OCI-M2 (cell line): ENCODE data around the gene NFYC.
"Not testable (repeated sequence)": the region's sequence is repeated elsewhere in the genome, so short reads cannot be mapped to it uniquely, and the experiment has no call there.

Experiments used
- DNase-seq: peaks from one replicate; lab custom pipeline; 2025; ENCODE audit not compliant: unreplicated experiment; lab: John Stamatoyannopoulos, UW

Gene NFYC

DNA sequence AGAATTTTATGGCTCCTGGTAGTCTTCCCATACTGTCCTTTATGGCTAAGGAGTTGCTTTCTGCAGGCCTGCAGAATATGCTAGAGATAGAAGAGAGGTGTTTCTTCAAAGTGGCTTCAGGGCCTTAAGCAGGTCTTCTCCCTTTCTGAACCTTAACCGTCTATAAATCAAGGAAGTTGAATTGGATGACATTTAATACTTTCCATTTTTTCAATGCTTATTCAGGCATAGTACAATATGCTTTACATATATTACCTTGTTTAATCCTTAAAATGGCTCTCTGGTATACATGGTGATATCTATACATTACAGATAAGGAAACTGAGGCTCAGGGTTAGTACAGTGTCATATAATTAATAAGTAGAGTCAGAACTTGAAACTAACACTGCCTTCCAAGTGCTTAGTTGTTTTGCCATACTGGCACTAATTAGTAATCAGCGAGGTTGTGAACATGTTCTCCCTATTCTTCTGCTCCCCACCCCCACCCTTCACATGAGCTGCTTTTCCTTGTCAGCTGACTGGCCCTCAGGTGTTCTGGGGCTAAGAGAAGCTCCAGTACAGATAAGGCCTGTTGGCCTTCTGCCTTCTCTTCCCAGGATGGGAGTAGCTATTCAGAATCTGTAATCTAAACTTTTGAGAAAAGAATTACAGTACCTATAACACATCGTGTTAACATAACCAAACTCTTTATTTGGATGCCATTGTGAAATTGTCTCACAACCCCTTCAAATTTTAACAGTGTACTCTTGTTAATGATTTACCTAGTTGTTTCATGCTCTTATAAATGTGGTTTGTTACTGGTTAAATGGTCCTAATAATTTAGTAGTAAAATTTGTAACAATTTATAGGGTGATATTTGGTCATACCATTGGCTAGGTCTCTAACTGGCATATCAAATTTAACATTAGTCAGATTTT lies 13.6 kb downstream of the NFYC start:
- DNase-seq: no peak

DNA sequence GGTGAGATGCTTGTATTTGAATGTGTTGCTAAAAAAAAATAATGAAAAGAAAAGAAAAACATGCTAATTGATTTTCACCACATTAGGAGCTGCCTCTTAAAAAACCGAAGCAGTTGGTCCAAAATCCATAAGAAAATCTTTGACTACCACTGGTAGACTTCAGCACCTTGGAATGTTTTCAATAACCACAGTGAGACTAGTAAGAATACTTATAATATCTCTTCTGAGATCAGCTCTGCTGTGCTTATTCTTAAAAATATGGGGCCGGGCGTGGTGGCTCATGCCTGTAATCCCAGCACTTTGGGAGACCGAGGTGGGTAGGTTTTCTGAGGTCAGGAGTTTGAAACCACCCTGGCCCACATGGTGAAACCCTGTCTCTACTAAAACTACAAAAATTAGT lies 15.1 kb downstream of the NFYC start:
- no peak for DNase-seq

DNA sequence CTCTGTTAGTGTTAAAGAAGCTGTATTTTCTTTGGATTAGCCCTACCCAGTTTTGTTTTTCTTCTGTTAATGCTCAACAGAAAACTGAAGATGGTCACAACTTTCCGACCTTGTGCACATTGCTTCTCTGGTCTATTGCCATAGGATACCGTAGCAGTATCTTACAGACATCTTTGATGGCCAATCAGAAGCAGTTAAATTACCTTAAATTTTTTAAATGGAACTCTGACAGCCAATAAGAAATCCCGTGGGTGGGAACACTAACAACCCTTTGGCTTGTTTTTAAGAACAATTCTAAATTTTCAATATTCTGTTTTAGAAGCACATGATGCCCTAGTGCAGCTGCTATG lies 17.2 kb downstream of the NFYC start:
- no peak for DNase-seq

DNA sequence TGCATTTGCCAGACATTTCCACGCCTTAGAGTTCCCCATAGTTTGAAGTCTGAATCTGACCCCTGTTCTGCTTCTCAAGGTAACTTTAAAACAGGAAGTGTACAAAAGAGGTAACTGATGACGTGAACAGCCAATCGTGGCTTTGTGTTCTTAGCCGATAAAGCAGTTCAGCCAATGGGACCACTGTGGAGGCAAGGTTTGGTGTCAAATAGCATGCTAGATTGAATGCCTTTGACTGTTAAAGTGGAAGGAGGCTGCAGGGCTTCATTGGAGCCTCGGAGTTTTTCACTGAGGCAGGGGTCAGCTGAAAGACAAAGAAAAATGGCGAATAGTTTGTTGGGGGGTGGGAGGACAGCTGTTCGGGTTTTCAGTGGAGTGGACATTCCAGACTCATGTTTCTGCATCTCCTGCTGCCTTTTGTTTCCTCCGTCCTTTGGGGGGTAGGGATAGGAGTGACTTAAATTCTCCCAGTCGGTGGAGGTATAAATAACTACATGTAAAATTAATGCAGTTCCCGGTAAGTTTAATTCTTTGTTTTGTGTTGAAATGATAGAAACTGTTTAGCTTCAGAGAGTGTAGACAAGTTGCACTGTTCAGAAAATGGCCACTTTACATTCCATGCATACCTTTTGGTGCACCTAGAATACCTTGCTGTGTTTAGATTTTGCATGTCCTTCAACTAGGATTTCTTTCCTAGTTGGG lies 17.7 kb downstream of the NFYC start:
- peak; percentile 85 for DNase-seq

DNA sequence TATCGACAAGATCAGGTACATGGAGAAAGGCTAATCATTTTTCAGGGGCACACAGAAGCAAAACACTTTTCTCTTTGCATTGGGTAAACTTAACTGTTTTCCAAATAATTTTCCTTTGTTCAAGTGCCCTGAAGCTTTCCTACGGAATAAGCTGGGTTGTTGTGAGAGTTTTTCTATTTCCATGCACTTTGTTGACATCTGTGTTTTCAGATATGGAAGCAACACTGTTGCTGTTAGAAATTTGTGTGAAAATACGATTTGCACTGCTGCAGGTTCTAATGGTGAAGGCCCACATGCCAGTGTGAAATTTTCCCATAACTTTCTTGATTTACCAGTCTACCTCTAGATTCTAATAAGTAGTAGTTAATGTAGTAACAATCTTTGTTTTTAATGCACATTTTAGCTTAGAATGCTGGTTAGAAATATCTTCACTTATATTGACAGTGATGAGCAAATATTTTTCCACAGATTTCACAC lies 18.3 kb downstream of the NFYC start:
- DNase-seq: no peak

DNA sequence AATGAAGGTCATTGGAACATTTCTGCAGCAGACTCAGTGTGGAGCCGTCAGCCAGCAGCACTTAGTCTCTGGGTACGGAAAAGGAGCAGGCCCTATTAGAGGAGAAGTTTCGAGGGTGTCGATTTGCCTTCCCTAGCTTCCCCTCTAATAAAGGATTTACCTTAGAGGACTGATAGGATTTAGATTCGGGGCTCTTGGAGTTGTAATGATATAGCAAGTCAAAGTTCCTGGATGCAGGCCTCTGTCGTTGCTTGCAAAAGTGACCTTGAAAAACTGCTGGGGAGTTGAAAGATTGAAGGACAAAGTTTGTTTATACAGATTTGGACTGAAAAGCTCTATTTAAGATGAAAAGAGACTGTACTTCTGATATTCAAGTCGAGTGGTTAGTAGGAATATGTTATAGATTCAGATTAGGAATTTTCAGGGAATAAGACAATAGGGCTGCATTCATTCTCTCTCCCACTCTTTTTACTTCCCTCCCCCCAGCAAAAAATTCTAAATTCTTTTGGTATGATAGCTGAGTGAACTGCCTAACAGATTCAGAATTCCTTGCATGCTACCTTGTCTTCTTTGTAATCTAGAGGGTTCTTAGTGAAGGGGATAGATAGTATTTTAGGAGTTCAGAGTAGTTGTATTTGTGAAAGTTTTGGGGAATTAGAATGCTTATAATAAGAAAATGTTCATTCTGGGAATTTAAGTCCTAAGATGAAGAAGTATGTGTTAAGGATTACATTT lies 19.2 kb downstream of the NFYC start:
- DNase-seq: no peak

DNA sequence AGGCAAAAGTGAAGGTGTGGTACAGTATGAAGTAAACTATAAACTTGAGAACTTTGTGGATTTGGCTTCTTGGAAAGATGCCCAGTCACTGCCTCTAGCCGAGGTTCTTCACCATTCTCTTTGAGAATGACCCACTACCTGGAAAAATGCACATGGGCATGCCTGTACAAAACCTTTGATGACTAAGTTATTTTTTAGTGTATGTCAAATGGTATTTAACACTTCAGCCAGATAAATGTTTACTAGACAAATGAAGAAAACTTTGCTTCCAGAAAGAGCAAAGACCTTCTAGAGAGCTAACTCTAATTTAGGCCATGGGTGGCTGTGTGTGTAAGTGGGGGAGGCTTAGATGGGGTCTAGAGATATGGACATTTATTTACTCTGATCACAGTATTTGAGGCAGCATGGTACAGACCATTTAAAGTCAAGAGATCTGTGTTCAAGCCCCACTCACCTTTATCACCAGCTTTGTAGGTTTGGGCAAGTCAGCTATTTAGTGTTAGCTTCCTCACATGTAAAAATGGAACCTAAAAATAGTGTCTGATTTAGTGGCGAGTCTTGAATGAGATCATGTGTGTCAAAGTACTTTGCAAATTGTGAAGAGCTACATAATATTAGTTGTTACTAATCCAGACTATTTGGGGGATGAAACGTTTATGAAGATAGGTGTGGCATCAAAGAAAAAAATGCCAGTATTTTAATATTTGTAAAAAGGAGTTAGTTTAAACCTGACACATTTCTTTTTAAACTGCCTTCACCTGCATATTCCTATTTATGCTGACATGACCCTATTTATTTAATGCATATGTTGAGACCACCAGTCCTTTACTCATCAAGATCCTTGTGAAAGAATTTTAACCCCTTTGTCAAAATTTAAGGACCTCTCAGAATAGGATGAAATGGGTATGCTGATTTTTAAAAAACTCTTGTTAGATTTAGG lies 20.2 kb downstream of the NFYC start:
- DNase-seq: no peak

DNA sequence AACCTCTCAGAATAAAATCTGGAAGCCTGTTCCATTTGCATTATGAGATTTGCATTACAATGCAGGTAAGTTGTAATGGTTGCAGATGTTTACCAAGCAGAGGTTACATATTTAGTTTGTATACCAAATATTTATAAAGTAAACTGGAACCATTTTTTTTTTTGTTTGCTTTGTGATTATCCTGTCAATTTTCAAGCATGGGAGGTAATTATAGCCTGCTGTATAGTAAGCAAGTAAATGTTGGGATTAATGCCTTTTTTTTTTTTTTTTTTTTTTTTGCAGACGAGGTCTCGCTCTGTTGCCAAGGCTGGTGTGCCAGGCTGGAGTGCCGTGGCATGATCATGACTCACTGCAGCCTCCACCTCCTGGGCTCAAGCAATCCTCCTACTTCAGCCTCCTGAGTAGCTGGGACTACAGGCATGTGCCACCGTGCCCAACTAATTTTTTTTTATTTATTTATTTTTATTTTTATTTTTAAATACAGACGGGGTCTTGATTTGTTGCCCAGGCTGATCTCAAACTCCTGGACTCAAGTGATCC lies 21.0 kb downstream of the NFYC start:
- DNase-seq: no peak

DNA sequence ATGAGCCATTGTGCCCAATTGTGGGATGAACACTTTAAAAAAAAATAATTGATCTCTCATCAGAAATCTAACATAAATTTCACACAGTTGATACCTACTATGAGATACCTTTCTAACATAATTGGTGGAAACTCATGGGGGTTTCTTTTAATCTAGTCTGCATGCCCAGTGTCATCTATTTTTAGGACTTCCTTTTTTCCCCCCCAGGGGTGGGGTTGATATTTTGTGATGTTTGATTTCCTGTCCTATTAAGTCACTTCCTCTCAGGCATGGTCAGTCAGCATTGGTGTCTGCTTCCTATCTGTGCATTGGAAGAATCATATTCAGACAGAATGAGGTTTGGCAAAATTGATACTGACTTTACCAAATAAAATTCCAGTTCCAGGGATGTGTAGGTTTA lies 21.5 kb downstream of the NFYC start:
- DNase-seq: no peak

DNA sequence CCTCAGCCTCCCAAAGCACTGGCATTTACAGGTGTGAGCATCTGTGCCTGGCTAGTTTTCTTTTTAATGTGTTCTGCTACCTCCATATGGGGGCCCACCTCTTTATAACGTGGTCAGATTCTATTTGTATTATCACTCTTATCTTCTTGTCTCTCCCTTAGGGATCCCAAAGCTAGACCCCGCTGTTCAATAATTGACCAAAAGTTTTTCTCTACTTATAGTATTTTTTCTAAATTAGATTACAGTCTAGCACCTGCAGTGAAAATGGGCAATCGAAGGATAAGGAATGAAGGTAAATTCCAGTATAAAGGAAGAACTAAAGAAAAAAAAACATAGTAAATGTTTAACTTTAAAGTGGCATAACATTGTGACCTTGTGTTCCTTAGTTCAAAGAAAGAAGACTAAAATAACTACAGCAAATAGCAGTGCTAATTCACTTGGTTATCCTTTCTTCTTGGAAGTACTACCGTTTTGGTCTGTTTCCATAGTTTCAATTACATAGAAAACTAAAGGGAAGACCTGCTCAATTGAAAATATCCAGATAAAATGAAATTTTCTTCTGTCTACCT lies 24.1 kb downstream of the NFYC start:
- DNase-seq: no peak

DNA sequence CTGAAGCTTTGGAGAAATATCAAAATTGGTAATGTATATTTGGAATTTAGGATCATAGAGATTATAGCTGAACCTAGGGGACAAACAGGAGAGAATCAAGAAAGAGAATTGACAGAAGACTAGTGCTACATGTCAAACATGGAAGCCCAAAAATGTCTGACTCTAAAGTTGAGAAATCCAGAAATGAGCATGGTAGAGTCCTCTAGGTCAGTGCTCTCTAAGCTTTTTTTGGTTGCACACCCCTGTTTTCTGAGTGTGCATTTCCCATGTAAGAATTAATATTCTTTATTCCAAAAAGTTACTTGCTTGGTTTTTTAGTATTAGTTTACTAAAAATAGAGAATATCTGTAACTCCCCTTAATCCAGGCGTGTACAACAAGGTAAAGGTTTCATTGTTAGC lies 25.6 kb downstream of the NFYC start:
- DNase-seq: no peak

DNA sequence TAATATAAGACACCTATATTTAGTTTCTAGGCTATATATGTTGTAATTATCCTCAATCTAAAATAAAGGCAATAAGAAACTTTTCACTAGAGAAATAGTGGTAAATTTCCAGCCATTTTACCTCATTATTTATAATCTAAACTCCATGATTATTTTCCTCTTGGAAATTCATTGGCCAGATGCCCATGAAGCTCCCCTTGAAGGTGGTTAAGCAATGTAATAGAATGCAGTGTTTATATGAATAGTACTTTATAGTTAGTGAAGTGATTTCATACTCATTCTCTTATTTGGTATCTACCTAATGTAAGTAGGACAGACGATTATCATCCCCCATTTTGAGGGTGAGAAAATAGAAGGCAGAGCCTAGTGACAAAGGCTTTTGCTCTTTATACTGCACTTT lies 26.5 kb downstream of the NFYC start:
- DNase-seq: no peak

DNA sequence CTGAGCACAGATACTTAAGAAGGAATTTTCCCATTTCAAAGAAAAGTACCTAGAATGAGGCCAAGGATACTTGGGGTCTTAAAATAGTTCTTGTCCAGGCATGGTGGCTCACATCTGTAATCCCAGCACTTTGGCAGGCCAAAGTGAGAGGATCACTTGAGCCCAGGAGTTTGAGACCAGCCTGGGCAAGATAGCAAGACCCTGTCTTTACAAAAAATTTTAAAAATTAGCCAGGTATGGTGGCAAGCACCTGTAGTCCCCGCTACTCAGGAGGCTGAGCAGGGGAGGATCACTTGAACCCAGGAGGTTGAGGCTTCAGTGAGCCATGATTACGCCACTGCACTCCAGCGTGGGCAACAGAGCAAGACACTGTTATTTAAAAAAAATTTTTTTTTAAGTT lies 29.0 kb downstream of the NFYC start:
- no peak for DNase-seq

DNA sequence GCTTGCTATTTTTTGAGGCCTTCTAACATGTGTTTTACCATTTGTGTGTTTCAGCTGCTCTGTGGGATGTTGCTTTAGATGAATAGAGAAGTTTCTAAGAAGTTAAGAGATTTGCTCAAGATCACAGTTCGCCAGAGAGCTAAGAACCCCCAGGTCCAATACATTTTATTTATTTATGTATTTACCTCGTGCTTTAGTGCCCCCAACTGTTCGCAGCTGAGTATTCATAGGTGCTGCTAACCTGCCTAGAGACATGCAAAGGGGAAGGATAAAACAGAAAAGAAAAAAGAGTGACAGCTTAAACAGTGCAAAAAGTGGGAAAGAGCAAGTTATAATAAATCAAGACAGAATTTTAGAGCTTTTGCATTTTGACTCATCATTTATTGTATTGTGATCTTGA lies 31.1 kb downstream of the NFYC start:
- DNase-seq: no peak

DNA sequence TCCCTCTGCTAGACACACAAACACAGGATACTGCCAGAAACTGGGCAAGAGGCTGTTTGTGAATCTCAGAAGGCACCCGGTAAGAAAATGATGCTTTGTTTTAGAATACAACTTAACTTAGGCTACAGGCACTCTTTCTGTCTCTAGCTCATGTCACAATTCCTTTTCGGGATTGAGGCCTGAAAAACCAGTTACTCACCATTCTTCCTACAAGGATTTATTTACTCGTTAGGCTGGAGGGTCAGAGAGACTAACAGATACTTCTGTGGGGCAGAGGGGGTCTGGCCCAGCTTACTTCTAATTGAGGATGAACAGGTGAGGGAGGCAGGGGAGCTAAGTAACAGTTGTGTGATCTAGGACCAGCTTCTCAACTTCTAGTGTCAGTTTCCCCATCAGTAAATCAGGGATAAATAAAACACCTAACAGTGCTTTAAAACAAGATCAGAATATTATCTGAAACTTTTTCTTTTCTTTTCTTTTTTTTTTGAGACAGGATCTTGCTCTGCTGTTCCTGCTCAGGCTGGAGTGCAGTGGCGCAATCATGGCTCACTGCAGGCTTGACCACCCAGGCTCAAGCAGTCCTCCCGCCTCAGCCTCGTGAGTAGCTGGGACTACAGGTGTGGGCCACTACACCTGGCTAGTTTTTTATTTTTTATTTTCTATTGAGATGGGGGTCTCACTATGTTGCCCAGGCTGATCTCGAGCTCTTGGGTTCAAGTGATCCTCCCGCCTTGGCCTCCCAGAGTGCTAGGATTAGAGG lies 31.9 kb downstream of the NFYC start:
- no peak for DNase-seq

DNA sequence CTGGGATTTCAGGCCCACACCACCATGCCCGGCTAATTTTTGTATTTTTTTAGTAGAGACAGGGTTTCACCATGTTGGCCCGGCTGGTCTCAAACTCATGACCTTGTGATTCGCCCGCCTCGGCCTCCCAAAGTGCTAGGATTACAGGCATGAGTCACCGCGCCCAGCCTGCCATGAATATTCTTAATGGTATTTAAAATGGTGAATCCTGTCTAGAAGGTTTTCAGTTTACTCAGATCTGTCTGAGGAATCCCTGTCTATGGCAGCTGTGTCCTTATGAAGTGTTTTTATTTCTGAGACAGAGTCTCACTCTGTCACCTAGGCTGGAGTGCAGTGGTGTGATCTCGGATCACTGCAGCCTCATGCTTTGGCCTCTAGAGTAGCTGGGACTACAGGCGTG lies 36.2 kb downstream of the NFYC start:
- not testable (repeated sequence) for DNase-seq

DNA sequence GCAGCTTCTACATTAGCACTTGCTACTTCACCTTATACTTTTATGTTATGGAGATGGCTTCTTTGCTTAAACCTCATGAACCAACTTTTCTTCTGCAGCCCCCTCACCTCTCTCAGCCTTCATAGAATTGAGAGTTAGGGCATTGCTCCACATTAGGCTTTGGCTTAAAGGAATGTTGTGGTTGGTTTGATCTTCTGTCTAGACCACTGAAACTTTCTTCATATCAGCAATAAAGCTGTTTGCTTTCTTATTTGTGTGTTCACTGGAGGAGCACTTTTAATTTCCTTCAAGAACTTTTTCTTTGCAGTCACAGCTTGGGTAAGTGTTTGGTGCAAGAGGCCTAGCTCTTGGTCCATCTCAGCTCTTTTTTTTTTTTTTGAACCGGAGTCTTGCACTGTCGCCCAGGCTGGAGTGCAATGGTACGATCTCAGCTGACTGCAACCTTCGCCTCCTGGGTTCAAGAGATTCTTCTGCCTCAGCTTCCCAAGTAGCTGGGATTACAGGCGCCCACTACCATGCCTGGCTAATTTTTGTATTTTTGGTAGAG lies 37.9 kb downstream of the NFYC start:
- not testable (repeated sequence) for DNase-seq

DNA sequence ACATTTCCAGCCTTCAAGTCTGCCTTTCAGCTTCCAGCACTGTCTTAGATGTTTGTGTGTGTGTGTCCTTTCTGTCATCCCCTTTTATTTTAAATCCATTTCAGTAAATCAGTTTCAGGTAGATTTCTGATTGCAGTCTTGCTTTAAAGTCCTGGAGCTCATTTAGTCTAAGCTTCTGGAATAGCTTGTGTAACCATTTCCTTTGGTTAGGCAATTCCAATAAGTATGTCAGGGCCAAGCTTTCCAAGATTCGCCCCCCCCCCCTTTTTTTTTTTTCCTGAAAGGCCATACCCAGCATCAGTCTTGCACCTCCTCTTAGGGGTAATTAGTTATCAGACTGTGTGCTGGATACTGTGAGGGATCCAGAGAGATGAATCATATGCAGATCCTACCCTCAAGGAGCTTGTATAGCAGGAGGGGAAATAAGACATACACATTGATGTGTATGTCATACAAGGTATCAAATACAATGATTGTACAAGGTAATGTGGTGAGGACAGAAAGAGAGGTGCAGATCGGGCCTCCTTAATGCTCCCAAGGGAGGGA lies 41.3 kb downstream of the NFYC start:
- no peak for DNase-seq
